Kidney epithelial cell (primary cell): ENCODE results near the gene MIB1. TPM values are rescaled to one million over a fixed set of nuclear protein-coding genes. Genes with fewer than 3 reads are reported as not detected.

Experiments
- DNase-seq: peaks from one replicate; pipeline ENCODE4 v3.0.0-alpha.2; 2010; ENCODE audit warnings: low read depth
- H3K27me3 ChIP-seq: 2 replicates; pipeline ENCODE4 v1.6.0; 2011; ENCODE audit warnings: low read length; ENCODE audit not compliant: control insufficient read depth, insufficient read depth
- H3K36me3 ChIP-seq: 2 replicates; pipeline ENCODE4 v1.5.1; 2011; ENCODE audit warnings: low read length; ENCODE audit not compliant: control insufficient read depth, insufficient read depth
- H3K4me3 ChIP-seq: 2 replicates; pipeline ENCODE4 v1.5.1; 2011; ENCODE audit warnings: low read depth, mild to moderate bottlenecking, control low read depth, low read length
- CTCF ChIP-seq: IDR thresholded peaks from 2 replicates; pipeline ENCODE4 v1.5.1; 2011; ENCODE audit warnings: mild to moderate bottlenecking, moderate library complexity, low read length, control low read depth, inconsistent platforms; ENCODE audit not compliant: insufficient read depth, poor library complexity, severe bottlenecking
- total RNA-seq: library from RNA; depleted of rRNA; stranded (reverse); fragments of >200 nt; gene quantifications from 2 replicates; pipeline ENCODE4 v1.2.3, GENCODE V29; 2015

The MIB1 gene
- total RNA-seq, 1 donor from 2014 or later, result 46.7 TPM

- H3K27me3 ChIP-seq, result no peaks in the 10 kb centered on the region
- TF ChIP-seq CTCF, result no peak
- no peak overlapping the region for H3K4me3 ChIP-seq
- no peaks in the 10 kb centered on the region for H3K36me3 ChIP-seq
- DNase-seq, result no peak
Measured at GRCh38 chr18:21747764-21748693, 7.4 kb downstream of the MIB1 start.

- no peak overlapping the region for H3K4me3 ChIP-seq
- TF ChIP-seq CTCF, result no peak
- DNase-seq, result no peak
- H3K27me3 ChIP-seq, result no peaks in the 10 kb centered on the region
- no peaks in the 10 kb centered on the region for H3K36me3 ChIP-seq
Measured at GRCh38 chr18:21757833-21758232, 17.2 kb downstream of the MIB1 start.

- Histone ChIP-seq H3K36me3 (no peaks in the 10 kb centered on the region), H3K4me3 (no peak overlapping the region), H3K27me3 (no peaks in the 10 kb centered on the region)
- TF ChIP-seq CTCF, result no peak
- DNase-seq, result no peak
Measured at GRCh38 chr18:21759836-21760235, 19.2 kb downstream of the MIB1 start.

GRCh38 chr18:21760321-21760720 is 19.7 kb downstream of the MIB1 start:
- Histone ChIP-seq H3K36me3 (no peaks in the 10 kb centered on the region), H3K4me3 (no peak overlapping the region), H3K27me3 (no peaks in the 10 kb centered on the region)
- no peak for TF ChIP-seq CTCF
- DNase-seq, result no peak

GRCh38 chr18:21761471-21762115 is 21.0 kb downstream of the MIB1 start:
- Histone ChIP-seq H3K36me3 (no peaks in the 10 kb centered on the region), H3K27me3 (no peaks in the 10 kb centered on the region), H3K4me3 (no peak overlapping the region)
- no peak for DNase-seq
- TF ChIP-seq CTCF, result no peak
